HUES6 (cell line): ENCODE measurements around the gene RTBDN.
"Not testable (repeated sequence)": the region's sequence is repeated elsewhere in the genome, so short reads cannot be mapped to it uniquely, and the experiment has no call there.

Source experiments
- H3K27ac ChIP-seq: 2 replicates; pipeline ENCODE4 v1.7.0; 2013; ENCODE audit warnings: low read depth, mild to moderate bottlenecking, low read length, inconsistent platforms
- H3K27me3 ChIP-seq: 2 replicates; pipeline ENCODE4 v1.6.1; 2013; ENCODE audit warnings: low read length; ENCODE audit not compliant: control insufficient read depth, insufficient read depth
- H3K36me3 ChIP-seq: 2 replicates; pipeline ENCODE4 v1.6.1; 2013; ENCODE audit warnings: low read length; ENCODE audit not compliant: control insufficient read depth, insufficient read depth
- H3K4me1 ChIP-seq: 2 replicates; pipeline ENCODE4 v1.6.1; 2013; ENCODE audit warnings: low read length; ENCODE audit not compliant: control insufficient read depth, insufficient read depth
- H3K4me3 ChIP-seq: 2 replicates; pipeline ENCODE4 v1.5.1; 2013; ENCODE audit warnings: low read depth, low read length
- H3K9ac ChIP-seq: one replicate; pipeline ENCODE4 v1.6.1; 2013; ENCODE audit warnings: mild to moderate bottlenecking, low read length
- H3K9me3 ChIP-seq: 2 replicates; pipeline ENCODE4 v1.6.1; 2013; ENCODE audit warnings: low read depth, low read length; ENCODE audit not compliant: control insufficient read depth, insufficient read depth

RTBDN gene

GRCh38 chr19:12847159-12848139, 13.1 kb upstream of the RTBDN start:
- Histone ChIP-seq H3K4me1 (peaks cover 3% of the 10 kb centered on the region; the same call in 1 of the 2 replicates), H3K27ac (no peak overlapping the region), H3K9ac (peak overlapping the region; percentile 27), H3K27me3 (peaks cover 12% of the 10 kb centered on the region), H3K4me3 (peak overlapping the region; percentile 39), H3K36me3 (no peaks in the 10 kb centered on the region; the same call in 1 of the 2 replicates), H3K9me3 (no peaks in the 10 kb centered on the region)

GRCh38 chr19:12846613-12847012, 12.2 kb upstream of the RTBDN start:
- H3K9ac ChIP-seq, H3K9me3 ChIP-seq, H3K36me3 ChIP-seq, H3K4me3 ChIP-seq, H3K27ac ChIP-seq, H3K4me1 ChIP-seq: not testable (repeated sequence)
- peaks cover 12% of the 10 kb centered on the region for H3K27me3 ChIP-seq

- H3K27ac ChIP-seq: no peak overlapping the region
- H3K9me3 ChIP-seq: no peaks in the 10 kb centered on the region
- H3K9ac ChIP-seq: no peak overlapping the region
- no peaks in the 10 kb centered on the region; the same call in 1 of the 2 replicates for H3K36me3 ChIP-seq
- peaks cover 17% of the 10 kb centered on the region for H3K4me1 ChIP-seq
- peaks cover 21% of the 10 kb centered on the region for H3K27me3 ChIP-seq
- no peak overlapping the region for H3K4me3 ChIP-seq
Observed at GRCh38 chr19:12843999-12844732, 9.8 kb upstream of the RTBDN start.

- H3K27me3 ChIP-seq: peaks cover 25% of the 10 kb centered on the region
- peaks cover 19% of the 10 kb centered on the region for H3K4me1 ChIP-seq
Observed at GRCh38 chr19:12843328-12843727, 8.9 kb upstream of the RTBDN start.

GRCh38 chr19:12842511-12842910, 8.1 kb upstream of the RTBDN start:
- Histone ChIP-seq H3K9me3 (no peaks in the 10 kb centered on the region), H3K9ac (no peak overlapping the region), H3K4me1 (peaks cover 19% of the 10 kb centered on the region), H3K27me3 (peaks cover 26% of the 10 kb centered on the region), H3K27ac (no peak overlapping the region), H3K4me3 (no peak overlapping the region), H3K36me3 (no peaks in the 10 kb centered on the region; the same call in 1 of the 2 replicates)

More at GRCh38 chr19:12843328-12843727, 8.9 kb upstream of the RTBDN start:
- no peak overlapping the region for H3K27ac ChIP-seq
- H3K4me3 ChIP-seq: no peak overlapping the region
- no peaks in the 10 kb centered on the region for H3K9me3 ChIP-seq
- H3K36me3 ChIP-seq: no peaks in the 10 kb centered on the region; the same call in 1 of the 2 replicates
- H3K9ac ChIP-seq: no peak overlapping the region

- Histone ChIP-seq H3K4me3 (peak overlapping the region; percentile 60), H3K27ac (peak overlapping the region; percentile 22; the same call in 1 of the 2 replicates), H3K36me3 (no peaks in the 10 kb centered on the region; the same call in 1 of the 2 replicates), H3K27me3 (peaks cover 30% of the 10 kb centered on the region), H3K9ac (no peak overlapping the region), H3K4me1 (peaks cover 19% of the 10 kb centered on the region), H3K9me3 (no peaks in the 10 kb centered on the region)
Observed at GRCh38 chr19:12841094-12841493, 6.7 kb upstream of the RTBDN start.

GRCh38 chr19:12840091-12841079, 6.0 kb upstream of the RTBDN start:
- H3K9ac ChIP-seq: no peak overlapping the region
- H3K4me3 ChIP-seq: peak overlapping the region; percentile 60
- H3K27ac ChIP-seq: peak overlapping the region; percentile 22; the same call in 1 of the 2 replicates
- H3K27me3 ChIP-seq: peaks cover 37% of the 10 kb centered on the region
- H3K4me1 ChIP-seq: peaks cover 19% of the 10 kb centered on the region
- H3K36me3 ChIP-seq: no peaks in the 10 kb centered on the region; the same call in 1 of the 2 replicates
- H3K9me3 ChIP-seq: no peaks in the 10 kb centered on the region

- H3K36me3 ChIP-seq: no peaks in the 10 kb centered on the region; the same call in 1 of the 2 replicates
- peaks cover 49% of the 10 kb centered on the region for H3K27me3 ChIP-seq
- H3K4me1 ChIP-seq: peaks cover 19% of the 10 kb centered on the region
- H3K9me3 ChIP-seq: no peaks in the 10 kb centered on the region
- H3K27ac ChIP-seq: no peak overlapping the region
- no peak overlapping the region for H3K9ac ChIP-seq
- H3K4me3 ChIP-seq: peak overlapping the region; percentile 70
Observed at GRCh38 chr19:12838886-12839756, 4.7 kb upstream of the RTBDN start.

GRCh38 chr19:12838182-12838885, 4.0 kb upstream of the RTBDN start, which contains the start of gene MAST1:
TSS of gene MAST1 (plus strand) at chr19:12838515. CDS start at chr19:12838573, 58 bp downstream.
- Histone ChIP-seq H3K9me3 (no peaks in the 10 kb centered on the region), H3K36me3 (no peaks in the 10 kb centered on the region; the same call in 1 of the 2 replicates), H3K4me3 (peak within 1 kb of the TSS; percentile 70), H3K27ac (no peak within 1 kb of the TSS), H3K9ac (no peak within 1 kb of the TSS), H3K4me1 (peaks cover 19% of the 10 kb centered on the region), H3K27me3 (peaks cover 54% of the 10 kb centered on the region)
